MG63 (cell line): Measurements from ENCODE around the gene JOSD1. TPM values are rescaled to one million over a fixed set of nuclear protein-coding genes. Genes with fewer than 3 reads are reported as not detected.
A peak's percentile ranks its signal among the peaks of the same experiment; 100 is the strongest.

Experiments
- DNase-seq: peaks from one replicate; pipeline ENCODE4 v3.0.0-alpha.2; 2020
- H3K27me3 ChIP-seq: fragments of 250-450 bp; sonication (Bioruptor Pico); 2 replicates; pipeline ENCODE4 v1.5.1; 2020; ENCODE audit warnings: mild to moderate bottlenecking, moderate library complexity
- H3K36me3 ChIP-seq: fragments of 250-450 bp; sonication (Bioruptor Pico); 2 replicates; pipeline ENCODE4 v1.5.1; 2020; ENCODE audit warnings: mild to moderate bottlenecking, moderate library complexity
- H3K4me3 ChIP-seq: fragments of 250-450 bp; sonication (Bioruptor Pico); 2 replicates; pipeline ENCODE4 v1.5.1; 2020; ENCODE audit warnings: mild to moderate bottlenecking, moderate library complexity
- H3K9me3 ChIP-seq: fragments of 250-450 bp; sonication (Bioruptor Pico); 2 replicates; pipeline ENCODE4 v1.5.1; 2020; ENCODE audit warnings: mild to moderate bottlenecking, moderate library complexity
- total RNA-seq: library from RNA; depleted of rRNA; stranded (reverse); fragments of >200 nt; shearing (Covaris generic); gene quantifications from 2 replicates; pipeline ENCODE4 v1.2.3, GENCODE V29; 2014; ENCODE audit warnings: low replicate concordance

The JOSD1 gene
- total RNA-seq, 1 experiment from 2014 or later, result 47.5 TPM

- no peak for DNase-seq
- no peak overlapping the region for H3K4me3 ChIP-seq
- H3K27me3 ChIP-seq, result no peaks in the 10 kb centered on the region
- H3K9me3 ChIP-seq, result no peaks in the 10 kb centered on the region
- peaks cover 73% of the 10 kb centered on the region for H3K36me3 ChIP-seq
These were observed 34.9 kb upstream of the JOSD1 start for GRCh38 chr22:38735465-38736256.

DNA sequence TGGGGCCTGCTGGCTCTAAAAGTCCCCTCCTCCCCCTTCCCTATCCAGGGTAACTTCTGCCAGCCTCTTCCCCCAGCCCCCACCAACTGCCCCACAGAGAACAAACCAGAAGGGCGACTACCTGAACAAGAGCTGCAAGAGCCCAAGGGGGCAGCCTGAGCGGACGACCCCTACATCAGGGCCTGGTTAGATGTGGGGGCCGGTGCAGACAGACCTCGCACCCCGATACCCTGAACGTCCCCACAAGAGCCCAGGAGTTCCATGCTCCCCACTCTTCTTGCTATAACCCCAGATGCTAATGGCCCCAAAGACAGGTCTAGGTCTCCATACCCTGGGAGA is 34.4 kb upstream of the JOSD1 start:
- Histone ChIP-seq H3K27me3 (no peaks in the 10 kb centered on the region), H3K36me3 (peaks cover 70% of the 10 kb centered on the region)
- DNase-seq, result no peak

DNA sequence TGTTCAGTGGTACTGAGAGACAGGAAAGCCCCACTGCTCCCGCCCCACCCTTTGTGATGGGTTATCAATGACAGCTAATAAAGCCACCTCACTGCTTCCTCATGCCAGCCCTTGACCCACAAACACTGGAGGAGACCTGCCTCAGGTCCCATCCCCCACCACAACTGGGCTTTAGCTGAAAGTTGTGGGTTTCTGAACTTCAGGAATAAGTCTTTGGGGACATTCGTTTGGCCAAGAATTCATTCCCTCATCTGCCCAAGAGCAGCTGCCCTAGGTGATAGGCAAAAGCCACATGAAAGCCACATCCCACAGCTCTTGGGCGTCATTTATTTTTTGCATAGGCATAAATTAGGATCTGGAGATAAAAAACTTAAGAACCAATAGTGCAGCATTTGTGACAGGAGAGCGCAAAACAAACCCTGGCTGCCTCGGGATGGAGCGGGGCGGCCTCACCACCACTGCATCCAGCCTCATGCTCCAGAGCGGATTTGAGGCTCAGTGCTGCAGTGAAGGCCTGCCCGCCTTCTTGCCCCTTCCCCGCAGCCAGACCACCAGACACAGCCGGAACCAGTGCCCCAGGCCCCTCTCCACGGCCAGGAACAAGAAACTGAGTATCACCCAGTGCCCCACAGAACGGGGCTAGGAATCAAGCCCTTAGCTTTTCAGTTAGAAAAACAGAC is 33.8 kb upstream of the JOSD1 start:
- Histone ChIP-seq H3K36me3 (peaks cover 70% of the 10 kb centered on the region), H3K9me3 (no peaks in the 10 kb centered on the region), H3K4me3 (no peak overlapping the region), H3K27me3 (no peaks in the 10 kb centered on the region)
- no peak for DNase-seq

More for the DNA sequence above, 34.4 kb upstream of the JOSD1 start:
- Histone ChIP-seq H3K4me3 (no peak overlapping the region), H3K9me3 (no peaks in the 10 kb centered on the region)

DNA sequence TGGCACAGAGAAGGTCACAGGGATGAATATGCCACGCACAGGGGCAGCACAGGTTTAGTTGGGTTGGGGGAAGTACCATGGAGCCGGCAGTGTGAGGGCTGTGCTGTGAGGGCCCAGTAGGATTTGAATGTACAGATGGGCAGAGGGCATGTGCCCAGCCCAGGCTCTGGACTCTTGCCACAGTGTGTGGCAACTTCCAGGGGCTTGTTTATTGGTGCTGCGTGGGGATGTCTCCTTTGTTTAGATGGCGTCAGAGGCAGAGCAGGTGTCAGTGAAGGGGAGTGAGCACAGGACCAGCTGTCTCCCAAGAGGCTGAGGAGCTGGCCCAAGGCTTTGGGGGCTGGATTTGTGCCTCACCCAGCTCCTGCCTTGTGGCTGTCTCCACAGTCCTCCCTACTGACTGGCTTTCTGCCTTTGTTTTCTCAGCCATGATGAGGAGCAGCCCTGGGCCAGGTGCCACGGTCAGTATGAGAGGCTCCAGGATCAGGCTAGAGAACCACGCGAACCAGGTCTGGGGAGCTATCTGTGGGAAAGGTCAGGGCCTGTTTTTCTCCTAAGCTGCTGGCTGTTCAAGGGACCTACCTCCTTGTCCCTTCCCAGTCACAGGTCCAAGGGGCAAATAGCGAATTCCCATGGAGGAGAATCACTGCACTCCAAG is 33.1 kb upstream of the JOSD1 start:
- no peaks in the 10 kb centered on the region for H3K27me3 ChIP-seq
- H3K9me3 ChIP-seq, result no peaks in the 10 kb centered on the region
- H3K4me3 ChIP-seq, result no peak overlapping the region
- DNase-seq, result peak; percentile 59
- peaks cover 64% of the 10 kb centered on the region for H3K36me3 ChIP-seq

- DNase-seq, result peak; percentile 32
- H3K27me3 ChIP-seq, result no peaks in the 10 kb centered on the region
- H3K9me3 ChIP-seq, result no peaks in the 10 kb centered on the region
- no peak overlapping the region for H3K4me3 ChIP-seq
- peaks cover 65% of the 10 kb centered on the region for H3K36me3 ChIP-seq
These were observed 32.6 kb upstream of the JOSD1 start for GRCh38 chr22:38733329-38733723.

DNA sequence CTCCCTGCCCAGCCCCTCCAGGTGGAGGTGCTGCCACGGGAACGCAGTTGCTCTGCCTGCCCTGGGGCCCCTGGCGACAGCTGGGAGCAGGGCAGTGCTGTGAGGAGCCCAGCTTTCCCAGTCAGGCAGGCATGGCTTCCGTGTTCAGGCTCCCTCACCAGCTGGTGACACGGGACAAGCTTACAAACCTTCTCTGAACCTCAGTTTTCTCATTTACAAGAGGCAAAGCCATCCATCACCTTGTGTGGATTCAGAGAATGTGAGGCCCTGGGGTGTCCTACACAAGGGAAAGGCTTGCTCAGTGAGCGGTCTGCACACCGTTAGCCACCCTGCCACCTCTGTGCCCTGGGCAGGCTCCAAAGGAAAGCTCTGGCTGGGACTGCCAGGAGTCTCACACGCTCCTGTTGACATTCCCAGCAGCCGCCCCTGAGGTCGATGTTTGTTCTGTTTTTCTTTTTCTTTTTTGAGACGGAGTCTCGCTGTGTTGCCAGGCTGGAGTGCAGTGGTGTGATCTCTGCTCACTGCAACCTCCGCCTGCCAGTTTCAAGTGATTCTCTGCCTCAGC is 31.6 kb upstream of the JOSD1 start:
- Histone ChIP-seq H3K27me3 (no peaks in the 10 kb centered on the region), H3K4me3 (no peak overlapping the region), H3K9me3 (no peaks in the 10 kb centered on the region), H3K36me3 (peaks cover 59% of the 10 kb centered on the region)
- DNase-seq, result no peak

DNA sequence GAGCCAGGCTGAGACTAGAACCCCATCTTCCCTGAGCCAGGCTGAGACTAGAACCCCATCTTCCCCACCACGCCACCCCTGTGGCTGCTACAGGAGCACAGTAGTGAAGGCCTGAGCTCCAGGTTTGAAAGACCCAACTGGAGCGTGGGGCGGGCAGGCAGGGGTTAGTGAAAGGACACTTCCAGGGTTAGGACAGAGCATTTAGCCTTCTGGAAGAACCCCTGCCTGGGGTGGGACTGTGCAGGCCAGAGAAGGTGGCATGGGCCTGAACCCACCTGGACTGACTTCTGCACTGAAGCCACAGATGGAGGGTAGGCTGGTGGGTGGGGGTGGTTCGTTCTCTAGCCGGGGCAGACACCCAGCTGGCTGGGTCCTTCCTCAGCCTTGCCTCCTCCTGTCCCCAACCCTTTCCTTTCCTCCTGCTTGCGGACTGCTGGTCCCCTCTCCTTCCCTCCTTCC is 31.0 kb upstream of the JOSD1 start:
- no peak overlapping the region for H3K4me3 ChIP-seq
- H3K27me3 ChIP-seq, result no peaks in the 10 kb centered on the region
- peaks cover 58% of the 10 kb centered on the region for H3K36me3 ChIP-seq
- no peak for DNase-seq
- no peaks in the 10 kb centered on the region for H3K9me3 ChIP-seq

DNA sequence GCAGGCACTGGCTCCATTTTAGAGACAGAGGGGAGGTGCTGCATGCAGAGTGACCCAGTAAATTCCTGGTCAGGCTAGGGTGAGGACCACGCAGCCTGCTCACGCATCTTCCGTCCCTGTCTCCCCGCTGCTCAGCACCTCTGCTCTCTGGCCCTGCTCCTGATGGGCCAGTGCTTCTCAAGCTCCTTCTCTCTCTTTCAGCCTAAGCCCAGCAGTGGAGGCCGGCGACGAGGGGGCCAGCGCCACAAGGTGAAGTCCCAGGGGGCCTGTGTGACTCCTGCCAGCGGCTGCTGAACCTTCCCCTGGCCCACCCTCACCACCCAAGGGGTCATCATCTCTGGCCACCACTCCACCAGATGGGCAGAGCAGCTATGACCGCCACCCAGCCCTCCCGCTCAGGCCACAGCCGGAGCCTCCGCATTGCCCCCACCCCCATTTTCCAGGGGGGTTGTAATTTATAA is 29.7 kb upstream of the JOSD1 start:
- no peak for DNase-seq
- Histone ChIP-seq H3K27me3 (no peaks in the 10 kb centered on the region), H3K9me3 (no peaks in the 10 kb centered on the region), H3K4me3 (no peak overlapping the region), H3K36me3 (peaks cover 60% of the 10 kb centered on the region)

- H3K27me3 ChIP-seq, result no peaks in the 10 kb centered on the region
- H3K36me3 ChIP-seq, result peaks cover 61% of the 10 kb centered on the region
- no peak for DNase-seq
- H3K9me3 ChIP-seq, result no peaks in the 10 kb centered on the region
- H3K4me3 ChIP-seq, result no peak overlapping the region
These were observed 29.2 kb upstream of the JOSD1 start for GRCh38 chr22:38729946-38730345.

- peaks cover 64% of the 10 kb centered on the region for H3K36me3 ChIP-seq
- no peaks in the 10 kb centered on the region for H3K9me3 ChIP-seq
- no peak overlapping the region for H3K4me3 ChIP-seq
- DNase-seq, result no peak
- no peaks in the 10 kb centered on the region for H3K27me3 ChIP-seq
These were observed 28.4 kb upstream of the JOSD1 start for GRCh38 chr22:38728871-38729796.

DNA sequence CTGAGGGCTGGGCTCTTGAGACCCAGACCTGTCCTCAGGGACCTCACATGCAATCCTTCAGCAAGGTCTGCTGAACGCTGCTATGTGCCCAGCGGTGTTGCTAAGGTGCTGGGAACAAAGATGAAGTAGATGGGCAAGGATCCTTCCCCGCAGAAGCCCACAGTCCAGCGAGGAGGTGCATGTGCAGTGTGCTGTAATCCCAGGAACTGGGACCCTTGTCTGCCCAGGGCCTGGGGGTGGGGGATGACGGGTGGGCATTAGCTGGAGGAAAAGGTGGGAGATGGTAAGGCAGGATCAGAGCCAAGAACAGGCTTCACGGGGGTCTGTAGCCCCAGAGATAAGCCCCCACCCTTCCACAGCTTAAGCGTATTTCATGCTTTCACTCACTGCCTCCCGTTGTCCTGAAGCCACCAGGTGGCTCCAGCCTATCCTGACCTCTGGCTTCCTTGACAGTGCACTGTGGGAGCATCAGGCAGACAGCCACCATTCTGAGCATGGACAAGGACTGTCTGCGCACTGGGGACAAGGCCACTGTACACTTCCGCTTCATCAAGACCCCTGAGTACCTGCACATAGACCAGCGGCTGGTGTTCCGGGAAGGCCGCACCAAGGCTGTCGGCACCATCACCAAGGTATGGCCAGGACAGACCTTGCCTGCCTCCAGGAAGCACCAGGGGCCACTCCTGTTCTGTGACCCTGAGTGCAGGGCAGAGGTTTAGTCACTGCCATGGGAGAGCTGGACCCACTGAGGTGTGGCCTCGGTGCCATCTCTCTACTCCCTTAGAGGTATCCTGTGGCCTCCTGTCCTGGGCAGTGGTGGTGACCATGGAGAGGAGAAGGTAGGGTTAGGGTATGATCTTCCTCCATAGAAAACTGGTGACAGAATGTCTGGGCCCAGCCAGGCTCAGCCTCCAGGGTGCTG is 27.0 kb upstream of the JOSD1 start:
- Histone ChIP-seq H3K9me3 (no peaks in the 10 kb centered on the region), H3K36me3 (peaks cover 64% of the 10 kb centered on the region), H3K4me3 (no peak overlapping the region), H3K27me3 (no peaks in the 10 kb centered on the region)
- no peak for DNase-seq

DNA sequence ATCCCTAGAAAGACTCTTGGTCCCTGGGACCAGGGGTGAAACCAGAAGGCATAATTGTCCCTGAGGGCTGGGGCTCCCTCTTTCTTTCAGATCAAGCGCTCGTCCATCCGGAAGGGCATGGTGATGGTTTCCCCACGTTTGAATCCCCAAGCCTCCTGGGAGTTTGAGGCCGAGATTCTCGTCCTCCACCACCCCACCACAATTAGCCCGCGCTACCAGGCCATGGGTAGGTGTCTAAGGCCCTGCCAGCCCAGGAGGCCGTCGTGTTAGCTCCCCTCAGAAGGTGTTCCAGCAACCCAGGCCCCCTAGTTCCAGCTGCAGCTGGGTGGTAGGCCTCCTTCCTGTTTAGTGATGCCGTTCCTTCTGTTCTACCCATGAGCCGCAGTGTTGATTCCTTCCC is 26.4 kb upstream of the JOSD1 start:
- Histone ChIP-seq H3K27me3 (no peaks in the 10 kb centered on the region), H3K9me3 (no peaks in the 10 kb centered on the region), H3K4me3 (no peak overlapping the region), H3K36me3 (peaks cover 60% of the 10 kb centered on the region)
- no peak for DNase-seq

DNA sequence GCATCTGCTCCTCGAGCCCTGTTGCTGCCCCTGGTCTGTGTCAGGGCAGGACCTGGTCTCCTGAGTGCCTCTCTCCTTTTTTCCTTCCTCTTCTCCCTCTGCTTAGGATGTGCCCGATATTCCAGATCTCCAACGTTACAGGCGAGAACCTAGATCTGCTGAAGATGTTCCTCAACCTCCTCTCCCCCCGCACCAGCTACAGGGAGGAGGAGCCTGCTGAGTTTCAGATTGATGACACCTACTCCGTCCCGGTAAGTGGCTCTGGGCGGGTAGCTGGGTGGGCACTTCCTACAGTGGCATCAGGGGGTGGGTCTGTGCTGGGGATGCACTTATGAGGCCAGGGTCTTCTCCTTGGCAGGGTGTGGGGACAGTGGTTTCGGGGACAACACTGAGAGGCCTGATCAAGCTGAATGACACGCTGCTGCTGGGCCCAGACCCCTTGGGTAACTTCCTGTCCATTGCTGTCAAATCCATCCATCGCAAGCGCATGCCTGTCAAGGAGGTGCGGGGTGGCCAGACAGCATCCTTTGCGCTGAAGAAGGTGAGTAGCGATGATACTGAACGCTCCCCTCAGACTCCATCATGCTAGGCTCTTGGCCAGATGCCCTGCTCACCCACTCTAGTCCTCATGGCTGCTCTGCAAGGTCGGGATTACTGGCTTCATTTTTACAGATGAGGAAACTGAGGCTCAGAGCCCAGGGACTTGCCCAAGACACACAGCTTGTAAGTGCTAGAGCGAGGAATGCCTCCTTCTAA is 25.3 kb upstream of the JOSD1 start:
- DNase-seq, result no peak
- Histone ChIP-seq H3K36me3 (peaks cover 66% of the 10 kb centered on the region), H3K4me3 (no peak overlapping the region), H3K9me3 (no peaks in the 10 kb centered on the region), H3K27me3 (no peaks in the 10 kb centered on the region)

DNA sequence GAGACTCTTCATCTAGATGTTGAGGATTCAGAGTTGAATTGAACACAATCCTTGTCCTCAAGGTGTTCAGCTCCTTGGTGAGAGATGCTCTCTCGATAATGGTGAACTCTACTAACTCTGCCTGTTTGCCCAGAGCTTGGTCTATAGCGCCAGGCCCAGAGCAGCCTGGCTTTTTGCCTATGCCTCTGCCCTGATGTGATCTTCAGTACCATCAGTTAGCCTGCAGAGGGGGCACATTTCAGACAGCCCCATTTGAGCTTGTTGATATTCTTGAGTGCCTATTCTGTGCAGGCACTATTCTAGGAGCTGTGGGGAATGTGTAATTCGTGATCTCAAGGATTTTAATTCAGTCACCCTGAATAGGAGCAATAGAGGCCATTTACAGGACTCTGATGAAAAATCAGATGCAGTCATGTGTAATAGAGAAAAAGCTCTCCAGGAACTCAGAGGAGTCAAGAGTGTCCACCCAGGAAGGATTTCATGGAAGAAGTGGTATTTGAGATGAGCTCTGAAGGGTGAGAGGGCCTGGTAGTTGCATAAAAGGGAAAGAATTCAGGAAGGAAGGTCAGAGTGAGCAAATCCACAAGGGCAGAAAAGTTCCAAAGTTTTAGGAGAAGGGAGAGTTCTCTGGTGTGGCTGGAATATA is 24.3 kb upstream of the JOSD1 start:
- Histone ChIP-seq H3K36me3 (peaks cover 70% of the 10 kb centered on the region), H3K4me3 (no peak overlapping the region), H3K9me3 (no peaks in the 10 kb centered on the region), H3K27me3 (no peaks in the 10 kb centered on the region)
- peak; percentile 33 for DNase-seq
